Omental fat pad (tissue), 4 donors: ENCODE results near the gene SEMA4D. TPM values are rescaled to one million over a fixed set of nuclear protein-coding genes. Genes with fewer than 3 reads are reported as not detected.

Experiments
- ATAC-seq: fragments of 150-250 bp; one replicate; pipeline ENCODE4 v1.9.1; 2016; ENCODE audit warnings: mild to moderate bottlenecking, moderate library complexity; ENCODE audit not compliant: low FRiP score
- DNase-seq: peaks from one replicate; pipeline ENCODE4 v3.0.0-alpha.2; 2019; ENCODE audit warnings: low spot score
- total RNA-seq, 4 donors: library from RNA; depleted of rRNA; stranded (reverse); fragments of >200 nt; gene quantifications; one replicate each; pipeline ENCODE4 v1.1.0, GENCODE V29; 2016
- TF ChIP-seq, protein P1 (sequence below), 3 donors: fragments of 450-650 bp; IDR thresholded peaks; one replicate each; pipeline ENCODE4 v1.5.1; 2016 to 2017; ENCODE audit warnings: antibody characterized with exemption in 3 of 3, mild to moderate bottlenecking in 3 of 3, moderate library complexity in 2 of 3

The SEMA4D gene
- total RNA-seq, 4 donors from 2014 or later = 14.2 to 49.5 (median 18.3) TPM

DNA sequence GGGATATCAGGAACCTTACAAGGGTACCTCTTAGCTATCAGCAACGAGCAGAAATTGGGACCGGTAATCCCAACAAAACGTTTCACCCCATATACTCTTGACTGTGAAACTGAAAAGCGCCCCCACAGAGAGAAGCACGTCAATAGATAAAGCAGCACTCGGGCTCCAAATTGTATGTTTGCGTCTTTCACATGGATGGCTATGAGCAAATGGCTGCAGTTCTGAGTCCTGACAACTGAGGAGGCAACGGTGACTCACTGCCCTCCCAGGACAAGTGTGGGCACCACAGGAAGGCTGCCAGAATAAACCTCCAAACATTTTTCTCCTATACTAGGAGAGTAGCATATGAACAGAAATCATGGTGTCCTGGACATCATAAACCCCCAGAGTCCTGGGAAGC is 36.6 kb downstream of the SEMA4D start:
- DNase-seq (no peak), ATAC-seq (peak; percentile 82)
- TF ChIP-seq, protein P1, sequence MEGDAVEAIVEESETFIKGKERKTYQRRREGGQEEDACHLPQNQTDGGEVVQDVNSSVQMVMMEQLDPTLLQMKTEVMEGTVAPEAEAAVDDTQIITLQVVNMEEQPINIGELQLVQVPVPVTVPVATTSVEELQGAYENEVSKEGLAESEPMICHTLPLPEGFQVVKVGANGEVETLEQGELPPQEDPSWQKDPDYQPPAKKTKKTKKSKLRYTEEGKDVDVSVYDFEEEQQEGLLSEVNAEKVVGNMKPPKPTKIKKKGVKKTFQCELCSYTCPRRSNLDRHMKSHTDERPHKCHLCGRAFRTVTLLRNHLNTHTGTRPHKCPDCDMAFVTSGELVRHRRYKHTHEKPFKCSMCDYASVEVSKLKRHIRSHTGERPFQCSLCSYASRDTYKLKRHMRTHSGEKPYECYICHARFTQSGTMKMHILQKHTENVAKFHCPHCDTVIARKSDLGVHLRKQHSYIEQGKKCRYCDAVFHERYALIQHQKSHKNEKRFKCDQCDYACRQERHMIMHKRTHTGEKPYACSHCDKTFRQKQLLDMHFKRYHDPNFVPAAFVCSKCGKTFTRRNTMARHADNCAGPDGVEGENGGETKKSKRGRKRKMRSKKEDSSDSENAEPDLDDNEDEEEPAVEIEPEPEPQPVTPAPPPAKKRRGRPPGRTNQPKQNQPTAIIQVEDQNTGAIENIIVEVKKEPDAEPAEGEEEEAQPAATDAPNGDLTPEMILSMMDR (IDR thresholded peaks at IDR 0.05) = no peak

DNA sequence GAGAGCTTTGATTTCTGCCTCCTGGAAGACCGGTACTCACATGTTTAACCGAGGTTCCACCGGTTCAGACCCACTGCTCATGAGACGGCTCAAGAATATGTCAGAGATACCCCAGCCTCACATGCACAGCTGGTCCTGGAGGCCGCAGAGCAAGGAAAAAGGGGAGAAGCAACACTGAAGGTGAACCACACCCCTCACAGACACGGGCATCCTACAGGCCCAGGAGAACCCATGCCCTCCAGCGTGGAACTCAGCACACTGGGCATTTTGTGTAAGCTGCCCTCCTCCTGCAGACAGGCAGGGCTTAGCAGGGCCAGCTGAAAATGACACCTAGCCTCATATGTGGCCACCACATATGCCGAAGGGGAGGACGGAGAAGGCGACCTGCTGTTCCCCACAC is 37.4 kb downstream of the SEMA4D start:
- TF ChIP-seq, protein P1 (IDR thresholded peaks at IDR 0.05) = no peak
- no peak for ATAC-seq
- DNase-seq = no peak

DNA sequence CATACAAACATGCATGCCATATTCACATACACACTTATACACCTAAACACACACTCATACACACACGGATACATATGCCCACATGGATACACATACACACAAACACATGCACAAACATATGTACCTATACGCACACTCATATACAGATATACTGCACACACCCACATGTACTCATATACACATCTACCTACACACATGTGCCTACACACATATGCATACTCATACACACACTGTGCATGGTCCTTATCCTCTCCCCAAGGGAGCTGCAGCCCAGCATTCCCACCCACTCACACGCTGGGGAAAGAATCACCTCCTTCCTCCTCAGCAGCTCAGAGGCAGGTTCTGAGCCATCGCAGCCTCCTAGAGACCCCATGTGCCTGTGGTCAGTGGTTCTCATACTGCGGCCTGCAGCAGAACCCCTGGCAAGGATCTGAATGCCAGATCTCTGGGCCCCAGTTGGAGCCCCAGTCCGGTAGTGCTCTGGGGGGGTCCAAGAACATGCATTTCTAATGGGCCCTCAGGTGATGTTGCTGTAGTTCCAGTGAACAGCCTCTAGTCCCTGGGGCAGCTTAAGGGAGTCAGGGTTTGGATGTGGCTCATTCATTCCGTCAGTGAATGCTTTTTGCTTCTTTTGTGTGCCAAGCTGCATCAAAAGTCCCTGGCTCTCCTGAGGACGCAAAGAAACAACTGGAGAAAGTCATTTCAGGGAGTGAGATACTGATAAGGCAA is 39.0 kb downstream of the SEMA4D start:
- ATAC-seq (no peak), DNase-seq (no peak)
- TF ChIP-seq, protein P1 (IDR thresholded peaks at IDR 0.05) = no peak

DNA sequence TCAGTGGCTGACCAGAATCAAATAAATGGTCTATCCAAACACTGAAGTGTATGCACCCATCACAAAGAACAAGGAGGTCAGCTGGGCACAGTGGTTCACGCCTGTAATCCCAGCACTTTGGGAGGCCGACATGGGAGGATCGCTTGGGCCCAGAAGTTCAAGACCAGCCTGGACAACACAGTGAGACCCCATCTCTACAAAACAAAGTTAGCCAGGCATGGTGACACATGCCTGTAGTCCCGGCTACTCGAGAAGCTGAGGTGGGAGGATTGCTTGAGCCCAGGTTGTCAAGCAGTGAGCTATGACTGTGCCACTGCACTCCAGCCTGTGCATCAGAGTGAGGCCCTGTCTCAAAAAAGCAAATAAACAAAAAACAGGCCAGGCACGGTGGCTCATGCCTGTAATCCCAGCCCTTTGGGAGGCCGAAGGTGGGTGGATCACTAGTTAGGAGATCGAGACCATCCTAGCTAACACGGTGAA is 40.5 kb downstream of the SEMA4D start:
- DNase-seq = no peak
- TF ChIP-seq, protein P1 (IDR thresholded peaks at IDR 0.05) = no peak
- ATAC-seq = no peak

DNA sequence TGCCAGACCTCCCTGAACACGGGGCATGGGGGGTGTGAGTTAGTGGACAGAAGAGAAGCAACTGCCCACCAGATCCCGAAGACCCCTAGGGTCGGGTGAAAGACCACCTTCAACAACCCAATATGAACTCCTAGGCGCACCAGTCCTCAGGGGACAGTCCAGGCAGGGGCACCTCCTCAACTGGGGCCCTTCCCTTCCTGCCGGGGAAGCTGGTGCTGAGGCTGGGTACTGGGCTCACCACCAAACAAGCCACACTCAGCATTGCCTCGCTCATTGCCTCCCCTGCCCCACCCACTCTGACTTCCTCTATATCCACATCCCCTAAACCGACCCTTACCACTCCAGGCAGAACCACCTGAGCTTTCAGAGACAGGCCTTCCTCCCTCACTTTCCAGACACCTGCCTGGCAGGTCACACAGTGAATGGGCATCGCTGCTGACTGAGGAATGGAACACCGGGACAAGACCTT is 42.5 kb downstream of the SEMA4D start:
- no peak for DNase-seq
- ATAC-seq = no peak
- TF ChIP-seq, protein P1 (IDR thresholded peaks at IDR 0.05) = no peak

DNA sequence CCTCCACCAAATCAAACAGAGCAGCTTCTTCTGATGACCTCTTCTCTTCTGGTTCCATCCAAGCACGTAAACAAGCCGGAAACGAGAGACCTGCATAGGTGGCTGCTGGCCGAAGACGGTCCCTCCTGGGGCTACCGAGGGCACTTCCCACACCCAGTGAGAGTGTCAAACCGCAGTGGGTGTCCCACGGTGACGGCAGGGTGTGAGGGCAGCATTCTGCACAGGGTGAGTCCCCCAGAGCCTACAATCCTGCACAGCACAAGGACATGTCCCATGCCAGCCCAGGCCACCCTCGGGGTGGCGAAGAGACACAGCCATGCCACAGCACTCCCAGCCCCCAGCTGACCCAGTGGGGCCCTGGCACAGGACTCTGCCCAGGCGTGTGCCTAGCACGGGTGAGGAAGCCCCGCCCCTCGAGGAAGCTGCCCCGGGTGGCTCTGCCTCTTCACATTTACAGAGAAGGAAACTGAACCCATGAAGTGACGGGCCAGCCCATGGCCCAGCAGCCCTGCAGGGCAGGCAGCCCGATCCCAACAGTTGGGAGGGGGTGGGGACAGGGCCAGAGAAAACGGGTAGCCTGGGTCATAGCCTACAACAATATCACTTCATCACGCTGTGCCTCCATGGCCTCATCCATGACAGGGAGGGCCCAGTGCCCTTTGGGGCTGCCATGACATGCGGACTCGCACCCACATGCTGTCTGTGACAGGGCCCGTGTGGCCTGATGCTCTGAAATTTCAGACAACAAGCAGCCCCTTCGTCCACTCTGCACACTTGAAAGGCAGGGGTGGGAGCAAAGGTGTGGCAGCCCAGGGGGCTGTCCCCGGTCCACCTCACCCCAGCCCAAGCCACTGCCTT is 43.2 kb downstream of the SEMA4D start:
- ATAC-seq (no peak), DNase-seq (no peak)
- TF ChIP-seq, protein P1 (IDR thresholded peaks at IDR 0.05) = no peak
